ENCODE measurements around the gene RILPL1.
"Not testable (repeated sequence)": the region's sequence is repeated elsewhere in the genome, so short reads cannot be mapped to it uniquely, and the experiment has no call there.

The RILPL1 gene

GRCh38 chr12:123468786-123469185 is 64.7 kb downstream of the RILPL1 start:
- DNase-seq (ENCODE audit: low read depth in 2 of 2) = no peak

- DNase-seq (ENCODE audit: low read depth in 2 of 2) = no peak
These were observed 68.4 kb downstream of the RILPL1 start for GRCh38 chr12:123465084-123465483.

- not testable (repeated sequence) for DNase-seq (ENCODE audit: low read depth in 2 of 2)
These were observed 70.3 kb downstream of the RILPL1 start for GRCh38 chr12:123463174-123463573.

GRCh38 chr12:123457980-123458779 is 75.3 kb downstream of the RILPL1 start, which contains the start of gene SNRNP35:
TSS of gene SNRNP35 (plus strand) at chr12:123458139. CDS start at chr12:123465541, 7,402 bp downstream.
- DNase-seq (ENCODE audit: low read depth in 2 of 2) = peak; percentile 66 to 74

GRCh38 chr12:123453165-123453564 is 80.4 kb downstream of the RILPL1 start:
- DNase-seq (ENCODE audit: low read depth in 2 of 2) = no peak

GRCh38 chr12:123452276-123452550 is 81.3 kb downstream of the RILPL1 start:
- not testable (repeated sequence) for DNase-seq (ENCODE audit: low read depth in 2 of 2)

- no peak for DNase-seq (ENCODE audit: low read depth in 2 of 2)
These were observed 82.9 kb downstream of the RILPL1 start for GRCh38 chr12:123450636-123451035.

- no peak for DNase-seq (ENCODE audit: low read depth in 2 of 2)
These were observed 83.7 kb downstream of the RILPL1 start for GRCh38 chr12:123449856-123450255.

- no peak for DNase-seq (ENCODE audit: low read depth in 2 of 2)
These were observed 84.2 kb downstream of the RILPL1 start for GRCh38 chr12:123449249-123449733.

- no peak for DNase-seq (ENCODE audit: low read depth in 2 of 2)
These were observed 87.2 kb downstream of the RILPL1 start for GRCh38 chr12:123446333-123446713.

GRCh38 chr12:123445388-123446332 is 87.9 kb downstream of the RILPL1 start:
- DNase-seq (ENCODE audit: low read depth in 2 of 2) = no peak

GRCh38 chr12:123444092-123445026 is 89.2 kb downstream of the RILPL1 start:
- no peak for DNase-seq (ENCODE audit: low read depth in 2 of 2)

GRCh38 chr12:123442774-123443173 is 90.7 kb downstream of the RILPL1 start:
- no peak for DNase-seq (ENCODE audit: low read depth in 2 of 2)

GRCh38 chr12:123441523-123442164 is 91.9 kb downstream of the RILPL1 start:
- no peak for DNase-seq (ENCODE audit: low read depth in 2 of 2)

- peak; percentile 82 to 95 for DNase-seq (ENCODE audit: low read depth in 2 of 2)
These were observed 97.2 kb downstream of the RILPL1 start, which contains the start of gene RILPL2 for GRCh38 chr12:123436017-123436964. TSS of gene RILPL2 (minus strand) at chr12:123436684. CDS start at chr12:123436420, 264 bp downstream.

GRCh38 chr12:123435636-123436016 is 97.9 kb downstream of the RILPL1 start:
- DNase-seq (ENCODE audit: low read depth in 2 of 2) = no peak

GRCh38 chr12:123433615-123434014 is 99.9 kb downstream of the RILPL1 start:
- DNase-seq (ENCODE audit: low read depth in 2 of 2) = no peak

GRCh38 chr12:123431951-123432817 is 101.3 kb downstream of the RILPL1 start:
- not testable (repeated sequence) for DNase-seq (ENCODE audit: low read depth in 2 of 2)

GRCh38 chr12:123429101-123429500 is 104.4 kb downstream of the RILPL1 start:
- DNase-seq (ENCODE audit: low read depth in 2 of 2) = not testable (repeated sequence)

Measured in stimulated activated CD4-positive, alpha-beta T cell treated with anti-CD3 and anti-CD28 coated beads, Interleukin-12 subunit alpha, Interleukin-12 subunit beta, amount 100 ng/mL, for 24 hours (primary cell).